ENCODE results near the gene CAMK2B.

DNA sequence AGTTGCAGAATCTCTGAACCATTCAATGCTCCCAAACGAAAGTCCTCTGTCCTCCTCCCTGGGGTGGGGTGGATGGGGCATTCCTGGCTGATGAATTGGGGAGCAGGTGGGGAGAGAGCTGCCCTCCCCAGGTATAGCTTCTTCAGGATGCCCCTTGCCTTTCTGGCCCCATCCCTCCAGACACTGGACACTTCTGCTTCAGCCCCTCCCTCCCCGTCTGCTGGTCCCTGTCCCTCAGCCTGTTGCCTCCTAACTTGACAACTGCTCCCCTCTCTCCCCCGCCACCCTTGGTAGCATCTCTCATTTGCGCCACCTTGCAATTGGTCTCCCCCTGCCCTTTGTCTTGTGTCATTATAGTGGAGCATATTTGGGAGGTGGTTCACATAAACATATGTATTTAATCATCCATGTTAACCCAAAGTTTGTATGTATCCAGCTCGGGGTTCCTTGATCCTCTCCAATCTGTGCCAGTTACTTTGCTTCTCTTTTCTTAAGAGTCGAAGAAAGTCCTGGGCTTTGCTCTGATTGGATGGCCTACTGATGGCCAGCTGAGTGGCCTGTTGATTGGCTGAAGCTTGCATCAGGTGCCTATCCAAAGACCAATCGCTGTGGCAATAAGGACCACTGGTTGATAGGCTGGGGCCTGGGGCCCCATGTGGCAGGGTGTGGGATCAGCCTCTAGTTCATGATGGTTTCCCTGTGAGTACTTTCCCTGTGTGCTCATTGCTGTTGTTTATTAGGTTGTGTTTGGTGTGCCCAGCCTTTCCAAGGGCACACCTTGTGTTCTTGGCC lies 132.2 kb downstream of the CAMK2B start:
- TF ChIP-seq, protein P1, sequence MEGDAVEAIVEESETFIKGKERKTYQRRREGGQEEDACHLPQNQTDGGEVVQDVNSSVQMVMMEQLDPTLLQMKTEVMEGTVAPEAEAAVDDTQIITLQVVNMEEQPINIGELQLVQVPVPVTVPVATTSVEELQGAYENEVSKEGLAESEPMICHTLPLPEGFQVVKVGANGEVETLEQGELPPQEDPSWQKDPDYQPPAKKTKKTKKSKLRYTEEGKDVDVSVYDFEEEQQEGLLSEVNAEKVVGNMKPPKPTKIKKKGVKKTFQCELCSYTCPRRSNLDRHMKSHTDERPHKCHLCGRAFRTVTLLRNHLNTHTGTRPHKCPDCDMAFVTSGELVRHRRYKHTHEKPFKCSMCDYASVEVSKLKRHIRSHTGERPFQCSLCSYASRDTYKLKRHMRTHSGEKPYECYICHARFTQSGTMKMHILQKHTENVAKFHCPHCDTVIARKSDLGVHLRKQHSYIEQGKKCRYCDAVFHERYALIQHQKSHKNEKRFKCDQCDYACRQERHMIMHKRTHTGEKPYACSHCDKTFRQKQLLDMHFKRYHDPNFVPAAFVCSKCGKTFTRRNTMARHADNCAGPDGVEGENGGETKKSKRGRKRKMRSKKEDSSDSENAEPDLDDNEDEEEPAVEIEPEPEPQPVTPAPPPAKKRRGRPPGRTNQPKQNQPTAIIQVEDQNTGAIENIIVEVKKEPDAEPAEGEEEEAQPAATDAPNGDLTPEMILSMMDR (conservative IDR thresholded peaks at IDR 0.05; ENCODE audit: low read depth, low read length): no peak
- TF ChIP-seq EZH2 (IDR thresholded peaks at IDR 0.05; ENCODE audit: borderline replicate concordance, low read depth, low read length, poor library complexity, severe bottlenecking): no peak
